WTC11 (cell line): ENCODE results near the gene TMEM43.

Experiments used
- CREB1 ChIP-seq: sonication (generic); formaldehyde crosslinking; IDR thresholded peaks from 2 replicates; pipeline ENCODE4 v1.8.0; 2023; ENCODE audit warnings: mild to moderate bottlenecking, missing genetic modification reagents
- CTCF ChIP-seq: fragments of 200-600 bp; IDR thresholded peaks from 2 replicates; pipeline ENCODE4 v1.8.0; 2022; ENCODE audit warnings: antibody characterized with exemption
- ETV6 ChIP-seq: sonication (generic); formaldehyde crosslinking; IDR thresholded peaks from 2 replicates; pipeline ENCODE4 v1.8.1; 2022; ENCODE audit warnings: mild to moderate bottlenecking, missing genetic modification reagents
- IRF2 ChIP-seq: sonication (generic); formaldehyde crosslinking; IDR thresholded peaks from 2 replicates; pipeline ENCODE4 v1.8.0; 2022; ENCODE audit warnings: low read depth, missing genetic modification reagents, borderline replicate concordance
- NFYB ChIP-seq: sonication (generic); formaldehyde crosslinking; conservative IDR thresholded peaks from 2 replicates; pipeline ENCODE4 v1.8.0; 2022; ENCODE audit warnings: low read depth, missing genetic modification reagents
- NR1H2 ChIP-seq: sonication (generic); formaldehyde crosslinking; IDR thresholded peaks from 2 replicates; pipeline ENCODE4 v1.9.0; 2021; ENCODE audit warnings: mild to moderate bottlenecking, moderate library complexity, missing genetic modification reagents
- USF1 ChIP-seq: sonication (generic); formaldehyde crosslinking; IDR thresholded peaks from 2 replicates; pipeline ENCODE4 v1.8.0; 2022; ENCODE audit warnings: mild to moderate bottlenecking, missing genetic modification reagents
- ZMAT4 ChIP-seq: fragments of 250-450 bp; sonication (Bioruptor Pico); IDR thresholded peaks from 2 replicates; pipeline ENCODE4 v1.9.0; 2021; ENCODE audit warnings: mild to moderate bottlenecking

GRCh38 chr3:14092464-14092863, 32.4 kb upstream of the TMEM43 start:
- TF ChIP-seq CTCF (no peak), USF1 (CRISPR knock-in tag) (no peak), CREB1 (CRISPR knock-in tag) (no peak), IRF2 (CRISPR knock-in tag) (no peak), NFYB (CRISPR knock-in tag) (no peak), ETV6 (CRISPR knock-in tag) (no peak), ZMAT4 (CRISPR knock-in tag) (no peak), NR1H2 (CRISPR knock-in tag) (no peak)
